ENCODE measurements around the gene TRIM40. TPM values are rescaled to one million over a fixed set of nuclear protein-coding genes. Genes with fewer than 3 reads are reported as not detected.

Gene TRIM40
- total and polyA plus RNA-seq, 2 of the 13 experiments (the other 11 are each of a cell fraction or from before 2014, with no cell fraction given), result 0.58 TPM; not detected in 1

- TF ChIP-seq ZNF160 (CRISPR knock-in tag; IDR thresholded peaks at IDR 0.05) (peak; percentile 40; the same call in 1 of the 2 replicates), PBX2 (CRISPR knock-in tag; IDR thresholded peaks at IDR 0.05) (peak; percentile 21; the same call in 1 of the 2 replicates), ZNF318 (CRISPR knock-in tag; IDR thresholded peaks at IDR 0.05) (no peak), GATA4 (IDR thresholded peaks at IDR 0.05; ENCODE audit: borderline replicate concordance, low read depth) (no peak; the same call in 1 of the 2 replicates), MEIS2 (CRISPR knock-in tag; IDR thresholded peaks at IDR 0.05) (peak; percentile 47; the same call in 1 of the 2 replicates), ZMAT5 (CRISPR knock-in tag; IDR thresholded peaks at IDR 0.05; ENCODE audit: borderline replicate concordance, low read depth) (no peak), ZNF354B (CRISPR knock-in tag; IDR thresholded peaks at IDR 0.05) (no peak), ZNF672 (CRISPR knock-in tag; IDR thresholded peaks at IDR 0.05) (no peak), ZNF772 (CRISPR knock-in tag; IDR thresholded peaks at IDR 0.05) (no peak), MED1 (CRISPR knock-in tag; IDR thresholded peaks at IDR 0.05) (peak; percentile 78), ZBTB43 (CRISPR knock-in tag; conservative IDR thresholded peaks at IDR 0.05) (no peak; the same call in 1 of the 2 replicates), RXRA (CRISPR knock-in tag; IDR thresholded peaks at IDR 0.05) (no peak; the same call in 1 of the 2 replicates), ZNF20 (CRISPR knock-in tag; IDR thresholded peaks at IDR 0.05) (no peak), ATF7 (IDR thresholded peaks at IDR 0.05) (no peak), ATF7 (CRISPR knock-in tag; IDR thresholded peaks at IDR 0.05) (no peak), CBX5 (CRISPR knock-in tag; IDR thresholded peaks at IDR 0.05; ENCODE audit: borderline replicate concordance) (peak; percentile 74; the same call in 1 of the 2 replicates), RFX3 (CRISPR knock-in tag; IDR thresholded peaks at IDR 0.05) (no peak)
Observed at GRCh38 chr6:30102970-30103871, 32.7 kb upstream of the TRIM40 start (continued).

All from HepG2 (cell line).